LNCAP (cell line): ENCODE results near the gene SH3BP2.

Experiments used
- TF ChIP-seq, protein P1 (sequence below): fragments of 450-650 bp; IDR thresholded peaks from 2 replicates; pipeline ENCODE4 v1.5.1; 2017; ENCODE audit warnings: mild to moderate bottlenecking

Gene SH3BP2

DNA sequence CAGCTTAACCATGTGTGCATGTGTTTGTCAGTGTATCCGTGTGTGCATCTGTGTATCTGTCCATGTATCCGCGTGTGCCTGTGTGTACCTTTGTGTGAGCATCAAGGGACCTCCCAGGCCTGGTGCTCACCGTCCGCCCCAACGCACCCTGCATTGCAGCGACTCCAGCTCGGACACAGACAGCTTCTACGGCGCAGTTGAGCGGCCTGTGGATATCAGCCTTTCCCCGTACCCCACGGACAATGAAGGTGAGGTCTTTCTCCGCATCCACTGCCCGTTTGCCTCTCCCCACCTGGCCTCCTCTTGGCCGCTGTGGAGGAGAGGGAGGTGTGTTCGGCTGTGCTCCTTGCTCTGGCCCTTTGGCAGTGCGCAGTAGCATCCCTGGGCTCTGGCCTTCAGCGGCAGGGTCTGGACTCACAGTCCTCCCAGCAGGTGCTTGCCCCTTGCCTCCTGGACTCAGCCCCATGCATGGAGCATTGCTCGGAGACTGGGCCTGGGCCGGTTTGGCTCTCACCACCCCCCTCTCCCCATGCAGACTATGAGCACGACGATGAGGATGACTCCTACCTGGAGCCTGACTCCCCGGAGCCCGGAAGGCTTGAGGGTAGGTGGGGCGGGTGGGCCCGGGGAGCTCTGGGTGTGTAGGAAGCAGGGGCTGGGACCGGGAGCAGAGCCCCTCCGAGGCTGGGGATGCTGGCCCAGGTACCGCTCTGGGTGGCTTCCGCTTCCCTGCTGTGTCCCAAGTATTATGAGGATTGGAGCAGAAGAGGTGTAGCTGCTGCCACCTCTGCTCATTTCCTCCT, 34.4 kb downstream of the SH3BP2 start:
- TF ChIP-seq, protein P1, sequence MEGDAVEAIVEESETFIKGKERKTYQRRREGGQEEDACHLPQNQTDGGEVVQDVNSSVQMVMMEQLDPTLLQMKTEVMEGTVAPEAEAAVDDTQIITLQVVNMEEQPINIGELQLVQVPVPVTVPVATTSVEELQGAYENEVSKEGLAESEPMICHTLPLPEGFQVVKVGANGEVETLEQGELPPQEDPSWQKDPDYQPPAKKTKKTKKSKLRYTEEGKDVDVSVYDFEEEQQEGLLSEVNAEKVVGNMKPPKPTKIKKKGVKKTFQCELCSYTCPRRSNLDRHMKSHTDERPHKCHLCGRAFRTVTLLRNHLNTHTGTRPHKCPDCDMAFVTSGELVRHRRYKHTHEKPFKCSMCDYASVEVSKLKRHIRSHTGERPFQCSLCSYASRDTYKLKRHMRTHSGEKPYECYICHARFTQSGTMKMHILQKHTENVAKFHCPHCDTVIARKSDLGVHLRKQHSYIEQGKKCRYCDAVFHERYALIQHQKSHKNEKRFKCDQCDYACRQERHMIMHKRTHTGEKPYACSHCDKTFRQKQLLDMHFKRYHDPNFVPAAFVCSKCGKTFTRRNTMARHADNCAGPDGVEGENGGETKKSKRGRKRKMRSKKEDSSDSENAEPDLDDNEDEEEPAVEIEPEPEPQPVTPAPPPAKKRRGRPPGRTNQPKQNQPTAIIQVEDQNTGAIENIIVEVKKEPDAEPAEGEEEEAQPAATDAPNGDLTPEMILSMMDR = no peak

DNA sequence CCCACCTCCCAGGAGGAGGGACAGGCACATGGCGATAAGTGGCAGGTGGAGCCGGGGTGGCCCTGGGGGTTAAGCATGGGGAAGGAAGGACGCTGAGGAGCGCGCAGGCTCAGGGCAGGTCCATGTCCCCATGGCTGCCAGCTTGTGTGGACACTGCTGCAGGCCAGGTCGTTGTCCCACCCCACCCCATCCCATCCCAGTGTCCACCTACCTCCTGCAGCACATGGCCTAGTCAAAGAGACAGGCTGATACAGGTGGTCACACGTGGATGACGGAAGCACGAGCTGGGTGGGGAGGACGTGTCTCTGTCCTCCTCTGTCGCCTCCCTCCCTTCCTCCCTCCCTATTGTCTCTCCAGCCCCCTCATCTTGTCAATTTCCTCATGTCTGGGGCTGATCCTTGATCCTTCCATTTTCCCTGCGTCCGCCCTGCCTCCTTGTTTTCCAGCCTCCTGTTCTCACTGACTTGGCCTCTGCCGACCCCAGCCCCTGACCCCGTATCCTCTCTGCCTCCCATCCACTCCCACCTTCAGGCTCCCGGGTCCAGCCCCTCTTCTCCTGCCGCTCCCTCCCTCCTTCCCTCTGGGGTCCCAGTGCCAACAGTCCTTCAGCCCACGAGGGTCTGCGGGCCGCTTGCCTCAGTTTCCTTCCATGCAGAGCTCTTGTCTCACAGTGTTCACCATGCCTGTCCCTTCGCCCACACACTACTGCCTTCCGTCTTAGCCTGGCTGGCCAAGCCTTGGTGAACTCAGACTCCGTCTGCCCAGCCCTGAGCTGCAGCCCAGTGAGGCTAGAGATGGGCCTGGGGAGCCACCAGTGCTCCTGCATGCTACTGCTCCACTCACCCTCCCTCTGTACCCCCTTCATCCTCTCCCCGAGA, 35.2 kb downstream of the SH3BP2 start:
- TF ChIP-seq, protein P1 = no peak

DNA sequence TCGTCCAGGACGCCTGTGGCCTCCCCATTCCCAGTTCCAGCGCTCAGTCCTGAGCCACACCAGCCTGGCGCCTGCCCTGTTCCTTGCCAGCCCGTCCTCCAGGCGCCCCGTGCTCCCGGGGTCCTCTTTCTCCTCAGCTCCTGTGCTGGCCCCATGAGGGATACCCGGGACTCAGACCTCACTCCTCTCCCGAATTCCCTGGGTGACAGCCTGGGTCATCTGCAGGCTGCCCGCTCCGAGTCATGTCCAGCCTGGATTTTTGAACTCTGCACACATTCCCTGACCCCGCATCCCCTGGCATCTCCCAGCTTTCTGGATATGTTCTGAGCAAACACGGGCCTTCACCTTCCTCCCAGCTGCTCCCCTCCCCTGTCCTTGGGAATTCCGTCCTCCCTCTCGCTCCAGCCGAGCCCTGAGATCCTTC, 35.9 kb downstream of the SH3BP2 start:
- TF ChIP-seq, protein P1 = no peak

DNA sequence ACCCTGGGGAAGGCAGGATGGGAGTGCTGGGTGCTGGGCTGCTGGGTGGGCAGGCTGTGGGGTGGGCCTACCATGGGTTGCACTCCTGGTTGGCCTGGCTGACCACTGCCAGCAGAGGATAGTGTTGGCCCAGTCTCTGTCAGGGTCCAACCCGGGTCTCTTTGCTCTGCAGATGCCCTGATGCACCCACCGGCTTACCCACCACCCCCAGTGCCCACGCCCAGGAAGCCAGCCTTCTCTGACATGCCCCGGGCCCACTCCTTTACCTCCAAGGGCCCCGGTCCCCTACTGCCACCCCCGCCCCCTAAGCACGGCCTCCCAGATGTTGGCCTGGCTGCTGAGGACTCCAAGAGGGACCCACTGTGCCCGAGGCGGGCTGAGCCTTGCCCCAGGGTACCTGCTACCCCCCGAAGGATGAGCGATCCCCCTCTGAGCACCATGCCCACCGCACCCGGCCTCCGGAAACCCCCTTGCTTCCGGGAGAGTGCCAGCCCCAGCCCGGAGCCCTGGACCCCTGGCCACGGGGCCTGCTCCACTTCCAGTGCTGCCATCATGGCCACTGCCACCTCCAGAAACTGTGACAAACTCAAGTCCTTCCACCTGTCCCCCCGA, 36.5 kb downstream of the SH3BP2 start:
- TF ChIP-seq, protein P1 = no peak

DNA sequence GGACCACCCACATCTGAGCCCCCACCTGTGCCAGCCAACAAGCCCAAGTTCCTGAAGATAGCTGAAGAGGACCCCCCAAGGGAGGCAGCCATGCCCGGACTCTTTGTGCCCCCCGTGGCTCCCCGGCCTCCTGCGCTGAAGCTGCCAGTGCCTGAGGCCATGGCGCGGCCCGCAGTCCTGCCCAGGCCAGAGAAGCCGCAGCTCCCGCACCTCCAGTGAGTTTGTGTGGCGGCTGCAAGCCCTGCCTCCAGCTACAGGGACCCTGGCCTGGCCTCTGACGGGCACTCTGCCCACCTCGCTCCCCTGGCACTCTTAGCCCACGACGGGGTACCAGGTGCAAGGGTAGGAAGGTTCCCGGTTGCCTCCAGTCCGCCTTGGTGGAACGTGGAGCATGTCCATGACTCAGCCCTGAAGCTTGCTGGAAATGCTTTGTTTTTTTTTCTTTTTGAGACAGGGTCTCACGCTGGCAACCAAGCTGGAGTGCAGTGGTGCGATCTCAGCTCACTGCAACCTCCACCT, 37.1 kb downstream of the SH3BP2 start:
- TF ChIP-seq, protein P1 = no peak

DNA sequence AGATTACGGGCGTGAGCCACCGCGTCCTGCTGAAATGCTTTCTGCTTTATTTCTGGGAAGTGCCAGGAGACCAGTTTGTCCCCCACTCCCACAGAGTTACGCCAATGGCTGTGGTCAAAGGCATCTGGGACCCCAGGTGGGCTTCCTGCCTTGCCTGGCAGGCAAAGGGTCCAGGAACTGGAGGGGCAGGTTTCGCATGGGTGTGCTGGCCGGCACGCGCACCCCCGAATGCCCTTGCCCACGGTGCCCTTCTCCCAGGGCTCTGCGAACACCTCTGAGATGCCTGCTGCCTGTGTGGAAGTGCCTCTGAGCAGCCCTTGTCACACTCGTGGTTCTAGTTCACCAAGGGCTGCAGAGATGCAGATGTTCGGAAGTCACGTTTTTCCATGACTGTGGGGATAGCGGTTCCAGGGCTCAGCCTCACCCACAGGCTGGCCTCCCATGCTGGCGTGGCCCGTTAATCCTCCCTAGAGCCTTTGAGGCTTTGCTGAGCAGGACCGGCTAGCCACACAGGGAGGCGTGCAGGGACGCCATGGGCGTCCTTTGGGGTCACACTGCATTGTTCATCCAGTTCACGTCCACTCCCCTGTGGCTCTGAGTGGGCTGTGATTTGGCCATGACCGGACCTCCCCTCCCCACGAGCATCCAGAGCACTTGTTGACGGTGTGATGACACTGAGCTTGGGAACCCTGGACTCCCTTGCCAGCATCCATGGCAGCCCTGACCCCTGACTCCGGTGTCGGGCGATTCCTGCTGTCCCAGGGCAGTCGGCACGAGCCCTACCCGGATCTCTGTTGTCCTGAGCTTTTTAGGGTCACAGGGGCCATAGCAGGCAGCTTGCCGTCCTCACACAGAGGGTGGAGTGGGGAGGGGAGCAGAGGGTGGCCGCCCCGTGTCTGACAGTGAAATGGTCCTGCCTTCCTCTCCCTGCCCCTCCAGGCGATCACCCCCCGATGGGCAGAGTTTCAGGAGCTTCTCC, 38.0 kb downstream of the SH3BP2 start:
- TF ChIP-seq, protein P1 = no peak
